ENCODE data around the gene CXCR5.

DNA sequence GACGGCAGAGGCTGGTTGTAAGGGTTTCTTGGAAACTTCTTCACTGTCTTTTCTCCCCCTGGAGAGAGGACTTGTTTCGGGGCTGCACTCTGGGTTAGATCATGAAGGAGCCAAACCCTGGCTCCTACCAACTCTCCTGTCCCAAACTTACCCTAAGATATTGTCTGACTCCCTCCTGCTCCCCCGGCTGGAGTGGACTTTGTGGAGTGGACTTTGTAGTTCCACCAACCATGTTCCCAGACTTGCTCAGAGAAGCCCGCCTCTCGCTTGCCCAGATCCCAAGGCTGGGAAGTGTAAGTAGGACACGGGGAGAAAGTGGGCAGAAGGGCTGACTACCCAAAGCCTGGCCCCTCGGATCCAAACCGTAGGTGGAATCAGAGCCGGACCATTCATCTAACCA, 1.2 kb downstream of the CXCR5 start:
- TF ChIP-seq, protein P1, sequence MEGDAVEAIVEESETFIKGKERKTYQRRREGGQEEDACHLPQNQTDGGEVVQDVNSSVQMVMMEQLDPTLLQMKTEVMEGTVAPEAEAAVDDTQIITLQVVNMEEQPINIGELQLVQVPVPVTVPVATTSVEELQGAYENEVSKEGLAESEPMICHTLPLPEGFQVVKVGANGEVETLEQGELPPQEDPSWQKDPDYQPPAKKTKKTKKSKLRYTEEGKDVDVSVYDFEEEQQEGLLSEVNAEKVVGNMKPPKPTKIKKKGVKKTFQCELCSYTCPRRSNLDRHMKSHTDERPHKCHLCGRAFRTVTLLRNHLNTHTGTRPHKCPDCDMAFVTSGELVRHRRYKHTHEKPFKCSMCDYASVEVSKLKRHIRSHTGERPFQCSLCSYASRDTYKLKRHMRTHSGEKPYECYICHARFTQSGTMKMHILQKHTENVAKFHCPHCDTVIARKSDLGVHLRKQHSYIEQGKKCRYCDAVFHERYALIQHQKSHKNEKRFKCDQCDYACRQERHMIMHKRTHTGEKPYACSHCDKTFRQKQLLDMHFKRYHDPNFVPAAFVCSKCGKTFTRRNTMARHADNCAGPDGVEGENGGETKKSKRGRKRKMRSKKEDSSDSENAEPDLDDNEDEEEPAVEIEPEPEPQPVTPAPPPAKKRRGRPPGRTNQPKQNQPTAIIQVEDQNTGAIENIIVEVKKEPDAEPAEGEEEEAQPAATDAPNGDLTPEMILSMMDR (IDR thresholded peaks at IDR 0.05) = no peak
- TF ChIP-seq POLR2A (IDR thresholded peaks at IDR 0.05) = no peak

Measured in Peyer's patch (tissue), 4 donors.